Measurements from ENCODE around the gene PDSS1. TPM values are rescaled to one million over a fixed set of nuclear protein-coding genes. Genes with fewer than 3 reads are reported as not detected.

PDSS1 gene
- total RNA-seq, 1 experiment from 2014 or later = 15.4 TPM

DNA sequence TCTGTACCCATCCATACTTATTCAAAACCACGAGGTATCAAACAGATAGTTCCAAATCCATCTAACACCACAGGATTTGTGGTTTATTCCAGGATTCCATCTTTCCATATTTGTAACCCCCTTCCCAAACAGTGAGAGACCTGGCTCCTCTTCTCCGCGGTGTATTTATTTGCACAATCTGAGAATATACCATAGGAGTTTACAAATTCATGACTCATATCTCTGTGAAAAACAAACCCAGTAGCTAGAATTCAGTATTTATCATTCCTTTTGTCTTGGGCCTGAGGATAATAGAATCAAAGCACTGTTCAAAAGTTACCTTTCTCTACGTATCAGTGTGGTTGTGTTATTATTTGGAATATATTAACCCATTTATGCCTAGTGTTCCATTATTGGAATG, 31.9 kb downstream of the PDSS1 start:
- Mint-ChIP-seq H3K27ac (ENCODE audit: unreplicated experiment) (no peak overlapping the region), H3K4me3 (ENCODE audit: low read depth, unreplicated experiment) (no peak overlapping the region), H3K27me3 (ENCODE audit: unreplicated experiment) (no peaks in the 10 kb centered on the region), H3K36me3 (ENCODE audit: insufficient read depth, unreplicated experiment) (peaks cover 35% of the 10 kb centered on the region), H3K4me1 (ENCODE audit: low read depth, unreplicated experiment) (no peaks in the 10 kb centered on the region), H3K9me3 (ENCODE audit: low read depth, unreplicated experiment) (no peaks in the 10 kb centered on the region)
- TF ChIP-seq CTCF (IDR thresholded peaks at IDR 0.05; ENCODE audit: unreplicated experiment) = no peak
- no peak for DNase-seq
- CTCF ChIA-PET = interaction anchor here (1.2 kb wide), 1 partner anchor 154 kb away, joined by 3 read pairs; no protein-coding TSS in a partner anchor
- BruUV-seq (replicated peaks) = no TSS peak
- intact Hi-C loops (cut with micrococcal nuclease; ENCODE audit: unreplicated experiment) = no loop called here

DNA sequence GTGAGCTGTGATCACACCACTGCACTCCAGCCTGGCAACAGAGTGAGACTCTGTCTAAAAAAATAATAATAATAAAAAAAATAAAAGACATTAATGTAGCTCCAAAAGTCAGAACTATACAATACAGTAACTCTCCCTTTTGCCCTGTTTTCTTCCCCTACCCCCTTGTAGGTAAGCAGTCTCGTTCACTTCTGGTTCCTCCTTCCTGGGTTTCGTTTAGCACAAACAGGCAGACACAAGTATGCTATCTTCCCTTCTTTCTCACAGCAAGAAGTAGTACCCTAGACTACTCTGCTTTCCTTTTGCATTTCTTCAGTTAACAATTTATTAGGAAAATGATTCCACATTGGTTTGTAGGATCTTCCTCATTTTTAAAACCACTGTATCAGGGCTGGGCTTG, 33.1 kb downstream of the PDSS1 start:
- Mint-ChIP-seq H3K4me1 (ENCODE audit: low read depth, unreplicated experiment) (no peaks in the 10 kb centered on the region), H3K27ac (ENCODE audit: unreplicated experiment) (no peak overlapping the region), H3K4me3 (ENCODE audit: low read depth, unreplicated experiment) (no peak overlapping the region), H3K9me3 (ENCODE audit: low read depth, unreplicated experiment) (no peaks in the 10 kb centered on the region), H3K27me3 (ENCODE audit: unreplicated experiment) (no peaks in the 10 kb centered on the region), H3K36me3 (ENCODE audit: insufficient read depth, unreplicated experiment) (peaks cover 39% of the 10 kb centered on the region)
- BruUV-seq (replicated peaks) = no TSS peak
- intact Hi-C loops (cut with micrococcal nuclease; ENCODE audit: unreplicated experiment) = no loop called here
- CTCF ChIA-PET = no interaction called here
- DNase-seq = no peak
- no peak for TF ChIP-seq CTCF (IDR thresholded peaks at IDR 0.05; ENCODE audit: unreplicated experiment)

DNA sequence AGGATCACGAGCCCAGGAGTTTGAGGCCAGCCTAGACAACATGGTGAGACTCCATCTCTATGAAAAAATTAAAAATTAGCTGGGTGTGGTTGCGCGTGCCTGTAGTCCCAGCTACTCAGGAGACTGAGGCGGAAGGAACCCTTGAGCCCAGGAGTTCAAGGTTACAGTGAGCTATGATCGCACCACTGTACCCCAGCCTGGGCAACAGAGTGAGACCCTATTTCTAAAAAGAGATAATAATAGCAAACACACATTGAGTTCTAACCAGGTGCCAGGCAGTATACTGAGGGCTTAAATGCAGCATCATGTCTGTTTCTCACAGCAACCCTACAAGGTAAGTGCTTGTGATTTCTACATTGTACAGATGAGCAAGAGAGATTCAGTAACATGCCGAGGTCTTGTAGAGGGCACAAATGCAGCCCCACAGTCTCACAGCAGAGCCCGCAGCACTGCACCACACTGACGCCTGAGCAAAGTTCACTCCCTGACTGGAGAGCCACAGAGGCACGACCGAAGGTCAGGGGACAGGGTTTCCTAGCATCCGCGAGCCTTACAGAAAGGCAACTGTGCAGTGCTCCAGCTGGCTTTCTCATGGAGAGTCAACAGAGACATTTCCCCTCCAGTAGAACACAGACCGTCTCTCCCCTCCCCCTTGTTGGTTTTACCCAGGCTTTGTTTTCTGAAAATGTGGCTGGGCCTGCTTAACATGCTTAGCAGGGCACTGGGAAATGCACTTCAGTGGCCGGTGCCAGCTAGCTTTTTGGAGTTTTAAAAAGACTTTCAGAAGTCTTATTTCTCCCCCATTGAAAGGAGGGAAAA, 36.5 kb downstream of the PDSS1 start:
- no peak for DNase-seq
- no peaks in the 10 kb centered on the region for H3K27me3 Mint-ChIP-seq (ENCODE audit: unreplicated experiment)
- no peak overlapping the region for H3K4me3 Mint-ChIP-seq (ENCODE audit: low read depth, unreplicated experiment)
- CTCF ChIA-PET = interaction anchor here (0.5 kb wide), 1 partner anchor 380 kb away, joined by 4 read pairs; no protein-coding TSS in a partner anchor
- intact Hi-C loops (cut with micrococcal nuclease; ENCODE audit: unreplicated experiment) = no loop called here
- BruUV-seq (replicated peaks) = no TSS peak
- H3K4me1 Mint-ChIP-seq (ENCODE audit: low read depth, unreplicated experiment) = no peaks in the 10 kb centered on the region
- no peak overlapping the region for H3K27ac Mint-ChIP-seq (ENCODE audit: unreplicated experiment)
- TF ChIP-seq CTCF (IDR thresholded peaks at IDR 0.05; ENCODE audit: unreplicated experiment) = no peak
- peaks cover 34% of the 10 kb centered on the region for H3K36me3 Mint-ChIP-seq (ENCODE audit: insufficient read depth, unreplicated experiment)
- no peaks in the 10 kb centered on the region for H3K9me3 Mint-ChIP-seq (ENCODE audit: low read depth, unreplicated experiment)

DNA sequence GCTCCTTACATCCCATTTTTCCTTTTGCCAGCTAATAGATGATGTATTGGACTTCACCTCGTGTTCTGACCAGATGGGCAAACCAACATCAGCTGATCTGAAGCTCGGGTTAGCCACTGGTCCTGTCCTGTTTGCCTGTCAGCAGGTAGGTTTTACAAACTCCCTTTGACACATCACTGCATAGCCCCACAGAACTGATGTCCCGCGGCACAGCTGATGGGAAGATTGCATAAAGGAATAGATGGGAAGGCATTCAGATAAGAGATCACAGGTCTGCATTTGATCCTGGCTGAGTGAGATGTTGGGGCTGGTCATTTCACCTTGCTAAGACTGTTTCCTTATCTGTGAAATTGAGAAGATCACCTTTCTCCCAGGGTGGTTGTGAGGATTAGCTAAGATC, 37.9 kb downstream of the PDSS1 start:
- Mint-ChIP-seq H3K4me3 (ENCODE audit: low read depth, unreplicated experiment) (no peak overlapping the region), H3K27me3 (ENCODE audit: unreplicated experiment) (no peaks in the 10 kb centered on the region), H3K9me3 (ENCODE audit: low read depth, unreplicated experiment) (no peaks in the 10 kb centered on the region), H3K27ac (ENCODE audit: unreplicated experiment) (no peak overlapping the region), H3K36me3 (ENCODE audit: insufficient read depth, unreplicated experiment) (peaks cover 39% of the 10 kb centered on the region), H3K4me1 (ENCODE audit: low read depth, unreplicated experiment) (no peaks in the 10 kb centered on the region)
- no peak for TF ChIP-seq CTCF (IDR thresholded peaks at IDR 0.05; ENCODE audit: unreplicated experiment)
- CTCF ChIA-PET = no interaction called here
- DNase-seq = no peak
- intact Hi-C loops (cut with micrococcal nuclease; ENCODE audit: unreplicated experiment) = no loop called here
- no TSS peak for BruUV-seq (replicated peaks)

All from Calu3 (cell line).